ENCODE results near the gene USH2A. TPM values are rescaled to one million over a fixed set of nuclear protein-coding genes. Genes with fewer than 3 reads are reported as not detected.

Gene USH2A
- total RNA-seq, 1 donor from 2014 or later = not detected

DNA sequence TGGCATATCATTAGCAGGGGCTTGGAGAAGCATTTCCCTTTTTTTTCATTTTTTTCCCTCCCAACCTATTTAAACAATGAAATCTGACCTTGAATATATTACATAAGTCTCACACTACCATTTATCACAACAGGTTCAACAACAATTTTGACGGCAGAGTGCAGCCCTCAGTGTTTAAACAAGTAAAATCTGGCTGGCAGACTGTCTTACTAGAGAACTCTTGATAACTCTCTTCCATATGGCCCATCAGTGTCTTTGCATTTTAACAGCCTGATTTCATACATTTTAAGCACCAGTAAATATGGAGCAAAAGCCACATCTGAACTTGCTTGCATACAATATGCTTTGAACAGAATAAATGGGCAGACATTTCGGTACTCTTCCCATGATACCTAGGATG lies 643.1 kb downstream of the USH2A start:
- TF ChIP-seq, protein P1, sequence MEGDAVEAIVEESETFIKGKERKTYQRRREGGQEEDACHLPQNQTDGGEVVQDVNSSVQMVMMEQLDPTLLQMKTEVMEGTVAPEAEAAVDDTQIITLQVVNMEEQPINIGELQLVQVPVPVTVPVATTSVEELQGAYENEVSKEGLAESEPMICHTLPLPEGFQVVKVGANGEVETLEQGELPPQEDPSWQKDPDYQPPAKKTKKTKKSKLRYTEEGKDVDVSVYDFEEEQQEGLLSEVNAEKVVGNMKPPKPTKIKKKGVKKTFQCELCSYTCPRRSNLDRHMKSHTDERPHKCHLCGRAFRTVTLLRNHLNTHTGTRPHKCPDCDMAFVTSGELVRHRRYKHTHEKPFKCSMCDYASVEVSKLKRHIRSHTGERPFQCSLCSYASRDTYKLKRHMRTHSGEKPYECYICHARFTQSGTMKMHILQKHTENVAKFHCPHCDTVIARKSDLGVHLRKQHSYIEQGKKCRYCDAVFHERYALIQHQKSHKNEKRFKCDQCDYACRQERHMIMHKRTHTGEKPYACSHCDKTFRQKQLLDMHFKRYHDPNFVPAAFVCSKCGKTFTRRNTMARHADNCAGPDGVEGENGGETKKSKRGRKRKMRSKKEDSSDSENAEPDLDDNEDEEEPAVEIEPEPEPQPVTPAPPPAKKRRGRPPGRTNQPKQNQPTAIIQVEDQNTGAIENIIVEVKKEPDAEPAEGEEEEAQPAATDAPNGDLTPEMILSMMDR (IDR thresholded peaks at IDR 0.05) = no peak
- DNase-seq (ENCODE audit: extremely low spot score, unreplicated experiment) = no peak
- Mint-ChIP-seq H3K27me3 (ENCODE audit: unreplicated experiment) (peaks cover 8% of the 10 kb centered on the region), H3K27ac (ENCODE audit: unreplicated experiment) (no peak overlapping the region), H3K36me3 (ENCODE audit: unreplicated experiment) (no peaks in the 10 kb centered on the region), H3K4me1 (ENCODE audit: unreplicated experiment) (no peaks in the 10 kb centered on the region), H3K4me3 (ENCODE audit: unreplicated experiment) (no peak overlapping the region), H3K9me3 (ENCODE audit: unreplicated experiment) (no peaks in the 10 kb centered on the region)

DNA sequence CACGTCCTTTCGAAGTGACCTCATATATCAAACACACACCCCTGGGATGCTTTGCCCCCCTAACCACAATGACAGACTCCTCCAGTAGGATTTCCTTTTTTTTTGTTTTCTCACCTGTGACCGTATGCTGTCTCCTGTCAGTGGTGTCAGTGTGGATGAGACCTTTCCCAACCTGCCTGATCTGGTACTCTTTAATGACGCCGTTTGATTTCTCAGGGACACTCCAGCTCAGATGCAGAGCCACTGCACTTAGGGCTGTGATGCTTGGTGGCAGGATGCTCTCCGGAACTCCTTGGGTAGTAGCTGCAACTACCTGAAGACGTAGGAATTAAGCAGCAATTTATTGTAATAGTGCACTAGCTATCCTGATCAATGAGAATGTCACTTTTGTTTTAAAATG lies 643.5 kb downstream of the USH2A start:
- H3K4me3 Mint-ChIP-seq (ENCODE audit: unreplicated experiment) = no peak overlapping the region
- no peaks in the 10 kb centered on the region for H3K9me3 Mint-ChIP-seq (ENCODE audit: unreplicated experiment)
- peaks cover 8% of the 10 kb centered on the region for H3K27me3 Mint-ChIP-seq (ENCODE audit: unreplicated experiment)
- DNase-seq (ENCODE audit: extremely low spot score, unreplicated experiment) = no peak
- TF ChIP-seq, protein P1 (IDR thresholded peaks at IDR 0.05) = no peak
- H3K4me1 Mint-ChIP-seq (ENCODE audit: unreplicated experiment) = no peaks in the 10 kb centered on the region
- no peak overlapping the region for H3K27ac Mint-ChIP-seq (ENCODE audit: unreplicated experiment)
- H3K36me3 Mint-ChIP-seq (ENCODE audit: unreplicated experiment) = no peaks in the 10 kb centered on the region

DNA sequence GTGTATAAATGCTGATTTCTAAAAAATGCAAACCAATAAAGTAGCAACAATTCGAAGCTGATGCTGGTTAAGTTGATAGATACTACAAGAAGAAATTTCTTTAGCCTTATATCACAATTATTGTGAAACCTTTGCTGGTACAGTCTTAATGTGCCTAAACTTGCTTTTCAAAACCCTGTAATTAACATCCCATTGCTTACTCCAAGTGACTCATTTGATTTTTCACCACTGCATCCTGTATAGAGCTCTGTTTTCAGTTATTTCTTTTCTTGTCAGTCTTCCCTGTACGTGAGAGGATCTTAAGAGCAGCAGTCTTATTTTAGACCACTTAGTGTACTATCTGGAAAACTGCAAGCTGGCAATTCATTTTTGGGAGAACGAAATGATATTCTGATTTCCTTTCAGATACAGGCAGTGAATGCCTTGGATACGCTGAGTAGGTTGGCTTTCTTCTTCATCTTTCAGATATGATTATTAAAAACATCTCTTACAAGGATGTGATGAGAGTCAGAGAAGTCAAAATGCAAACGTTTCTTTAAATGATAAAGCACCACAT lies 645.8 kb downstream of the USH2A start:
- Mint-ChIP-seq H3K27ac (ENCODE audit: unreplicated experiment) (no peak overlapping the region), H3K27me3 (ENCODE audit: unreplicated experiment) (peaks cover 2% of the 10 kb centered on the region), H3K9me3 (ENCODE audit: unreplicated experiment) (no peaks in the 10 kb centered on the region), H3K4me1 (ENCODE audit: unreplicated experiment) (no peaks in the 10 kb centered on the region), H3K36me3 (ENCODE audit: unreplicated experiment) (no peaks in the 10 kb centered on the region), H3K4me3 (ENCODE audit: unreplicated experiment) (no peak overlapping the region)
- no peak for DNase-seq (ENCODE audit: extremely low spot score, unreplicated experiment)
- TF ChIP-seq, protein P1 (IDR thresholded peaks at IDR 0.05) = no peak

DNA sequence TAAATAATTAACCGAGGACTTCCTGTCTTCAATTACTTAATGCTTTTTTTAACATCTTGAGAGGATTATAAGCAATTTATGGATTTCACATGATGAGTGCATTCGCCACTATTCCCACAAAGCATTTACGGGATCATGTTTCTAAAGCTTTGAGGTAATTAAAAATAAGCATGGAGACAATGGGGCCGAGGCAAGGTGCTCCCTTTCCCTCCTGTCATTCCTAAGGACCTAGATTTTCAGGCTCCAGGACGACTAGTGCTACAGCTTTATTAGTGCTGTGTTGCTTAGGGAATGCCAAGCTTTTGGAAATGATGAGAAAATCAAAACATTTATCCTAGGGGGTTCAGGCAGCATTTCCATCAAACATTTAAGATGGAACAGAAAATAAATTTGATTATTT lies 646.9 kb downstream of the USH2A start:
- no peaks in the 10 kb centered on the region for H3K36me3 Mint-ChIP-seq (ENCODE audit: unreplicated experiment)
- no peak overlapping the region for H3K4me3 Mint-ChIP-seq (ENCODE audit: unreplicated experiment)
- no peak overlapping the region for H3K27ac Mint-ChIP-seq (ENCODE audit: unreplicated experiment)
- no peak for DNase-seq (ENCODE audit: extremely low spot score, unreplicated experiment)
- TF ChIP-seq, protein P1 (IDR thresholded peaks at IDR 0.05) = no peak
- no peaks in the 10 kb centered on the region for H3K9me3 Mint-ChIP-seq (ENCODE audit: unreplicated experiment)
- H3K4me1 Mint-ChIP-seq (ENCODE audit: unreplicated experiment) = no peaks in the 10 kb centered on the region
- peaks cover 2% of the 10 kb centered on the region for H3K27me3 Mint-ChIP-seq (ENCODE audit: unreplicated experiment)

DNA sequence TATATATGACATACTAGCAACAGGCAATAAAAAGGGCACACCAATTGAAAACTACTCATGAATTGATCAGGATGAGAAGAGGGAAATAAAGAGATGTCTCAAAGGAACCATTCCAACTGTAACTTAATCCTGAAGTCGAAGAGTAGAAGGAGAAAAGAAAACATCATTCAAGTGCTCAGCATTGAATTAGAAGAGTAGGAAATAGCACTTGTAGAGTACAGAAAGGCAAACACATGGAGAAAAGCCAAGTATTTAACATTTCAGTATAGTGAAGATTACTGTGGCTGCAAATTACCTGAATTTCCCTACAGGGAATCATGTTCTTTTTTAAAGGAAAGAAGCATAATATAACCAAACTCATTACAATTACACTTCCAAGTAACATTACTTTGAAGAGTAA lies 651.1 kb downstream of the USH2A start:
- H3K4me1 Mint-ChIP-seq (ENCODE audit: unreplicated experiment) = no peaks in the 10 kb centered on the region
- no peaks in the 10 kb centered on the region for H3K27me3 Mint-ChIP-seq (ENCODE audit: unreplicated experiment)
- TF ChIP-seq, protein P1 (IDR thresholded peaks at IDR 0.05) = no peak
- DNase-seq (ENCODE audit: extremely low spot score, unreplicated experiment) = no peak
- no peak overlapping the region for H3K4me3 Mint-ChIP-seq (ENCODE audit: unreplicated experiment)
- no peaks in the 10 kb centered on the region for H3K36me3 Mint-ChIP-seq (ENCODE audit: unreplicated experiment)
- no peaks in the 10 kb centered on the region for H3K9me3 Mint-ChIP-seq (ENCODE audit: unreplicated experiment)
- no peak overlapping the region for H3K27ac Mint-ChIP-seq (ENCODE audit: unreplicated experiment)
